Activated naive CD4-positive, alpha-beta T cell treated with anti-CD3 and anti-CD28 coated beads for 36 hours (primary cell): ENCODE results near the gene FNTB. TPM values are rescaled to one million over a fixed set of nuclear protein-coding genes. Genes with fewer than 3 reads are reported as not detected.

ENCODE experiments used
- CTCF ChIA-PET: fragments of 350-600 bp; sonication (Branson Sonifier 250); formaldehyde crosslinking; loops from one replicate; lab custom pipeline; 2021; ENCODE audit warnings: antibody characterized with exemption; lab: Charles Lee
- DNase-seq: peaks from one replicate; pipeline ENCODE4 v3.0.0-alpha.2; 2020
- H3K27ac Mint-ChIP-seq: one replicate; pipeline ENCODE4 v1.8.0; 2021; ENCODE audit warnings: mild to moderate bottlenecking, mixed read lengths
- H3K27me3 Mint-ChIP-seq: one replicate; pipeline ENCODE4 v1.8.0; 2021; ENCODE audit warnings: low read depth, mixed read lengths
- H3K36me3 Mint-ChIP-seq: one replicate; pipeline ENCODE4 v1.8.0; 2021; ENCODE audit warnings: low read depth, mixed read lengths
- H3K4me1 Mint-ChIP-seq: one replicate; pipeline ENCODE4 v1.8.0; 2021; ENCODE audit warnings: low read depth, mixed read lengths
- H3K4me3 Mint-ChIP-seq: one replicate; pipeline ENCODE4 v1.8.0; 2021; ENCODE audit warnings: mild to moderate bottlenecking, moderate library complexity, mixed read lengths
- H3K9me3 Mint-ChIP-seq: one replicate; pipeline ENCODE4 v1.8.0; 2021; ENCODE audit warnings: mixed read lengths
- intact Hi-C: fragments of 100-400 bp; cut with micrococcal nuclease; formaldehyde crosslinking; loops from one replicate; pipeline ENCODE4 v1.15.1; 2023
- microRNA-seq: library from miRNA; unstranded; fragments of <30 nt; microRNA quantifications from one replicate; pipeline ENCODE4 v1.2.0, GENCODE V29; 2022; ENCODE audit warnings: borderline microRNAs expressed, borderline replicate concordance
- total RNA-seq, 2 experiments: library from RNA; stranded (reverse); gene quantifications; one replicate each; pipeline ENCODE4 v1.2.3, GENCODE V29; 2021

The FNTB gene
- total RNA-seq, 2 experiments from 2014 or later, result 7.9 to 10.0 TPM

DNA sequence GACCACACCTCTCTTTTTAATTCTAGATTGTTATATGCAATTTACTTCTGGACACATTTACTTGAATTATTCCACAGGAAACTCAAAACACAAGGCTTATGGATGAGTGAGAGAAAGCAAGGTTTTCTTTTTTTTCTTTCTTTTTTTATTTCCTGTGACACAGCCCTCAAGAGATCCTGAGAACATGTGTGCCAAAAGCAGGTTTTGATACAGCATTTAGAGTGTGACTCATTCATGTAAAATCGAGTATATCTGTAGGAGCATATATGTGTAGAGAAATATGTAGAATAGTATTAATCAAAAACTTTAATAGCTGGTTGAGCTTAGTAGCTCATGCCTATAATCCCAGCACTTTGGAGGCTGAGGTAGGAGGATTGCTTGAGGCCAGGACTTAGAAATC lies 120.0 kb downstream of the FNTB start:
- H3K4me3 Mint-ChIP-seq, result no peak overlapping the region
- H3K27me3 Mint-ChIP-seq, result no peaks in the 10 kb centered on the region
- no peak overlapping the region for H3K27ac Mint-ChIP-seq
- H3K36me3 Mint-ChIP-seq, result peaks cover 3% of the 10 kb centered on the region
- intact Hi-C loops, result loop anchor here (10.0 kb wide), 1 partner anchor 1462 kb away; the partner anchor contains the start of gene WDR89
- CTCF ChIA-PET, result no interaction called here
- H3K4me1 Mint-ChIP-seq, result peaks cover 4% of the 10 kb centered on the region
- DNase-seq, result no peak
- H3K9me3 Mint-ChIP-seq, result no peaks in the 10 kb centered on the region

DNA sequence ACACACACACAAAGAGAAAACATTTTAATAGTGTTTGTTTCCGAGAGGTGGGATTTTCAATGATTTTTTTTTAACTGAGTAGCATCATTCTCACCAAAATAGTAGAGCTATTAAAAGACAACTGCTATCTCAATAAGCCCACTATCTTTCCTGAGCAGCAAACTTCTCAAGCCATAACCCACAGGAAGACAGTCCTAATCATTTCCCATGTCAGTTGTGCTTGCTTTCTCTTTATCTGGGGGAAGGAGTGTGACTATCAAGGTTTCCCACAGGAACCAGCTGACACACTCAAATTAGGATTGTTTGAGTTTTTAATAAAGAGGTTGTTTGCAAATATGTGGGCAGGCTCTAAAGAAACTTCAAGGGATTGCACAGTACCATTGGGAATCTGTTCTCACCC lies 120.5 kb downstream of the FNTB start:
- DNase-seq, result no peak
- no peak overlapping the region for H3K27ac Mint-ChIP-seq
- H3K9me3 Mint-ChIP-seq, result no peaks in the 10 kb centered on the region
- H3K4me3 Mint-ChIP-seq, result no peak overlapping the region
- CTCF ChIA-PET, result no interaction called here
- peaks cover 4% of the 10 kb centered on the region for H3K4me1 Mint-ChIP-seq
- no peaks in the 10 kb centered on the region for H3K27me3 Mint-ChIP-seq
- H3K36me3 Mint-ChIP-seq, result peaks cover 2% of the 10 kb centered on the region
- intact Hi-C loops, result loop anchor here (10.0 kb wide), 1 partner anchor 1462 kb away; the partner anchor contains the start of gene WDR89

DNA sequence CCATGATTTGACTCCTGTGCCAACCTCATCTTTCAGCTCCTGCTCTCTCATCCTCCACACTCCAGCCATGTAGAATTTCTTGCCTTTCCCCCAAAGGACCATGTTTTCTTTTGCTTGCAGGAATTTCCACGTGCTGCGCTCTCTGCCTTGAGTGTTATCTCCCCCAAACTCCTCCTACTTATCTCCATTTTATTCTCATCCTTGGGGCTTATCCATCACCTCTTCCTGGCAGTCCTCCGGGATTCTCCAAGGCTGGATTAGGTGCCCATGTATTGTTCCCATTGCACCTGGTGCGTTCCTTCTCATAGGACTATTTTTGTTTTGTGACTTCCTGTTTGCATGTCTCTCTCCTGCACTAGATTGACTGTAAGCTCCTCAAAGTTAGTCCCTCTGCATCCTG lies 122.7 kb downstream of the FNTB start:
- intact Hi-C loops, result loop anchor here (10.0 kb wide), 1 partner anchor 1465 kb away; the partner anchor contains the start of gene WDR89
- Mint-ChIP-seq H3K9me3 (no peaks in the 10 kb centered on the region), H3K27ac (no peak overlapping the region), H3K4me3 (no peak overlapping the region), H3K36me3 (no peaks in the 10 kb centered on the region), H3K27me3 (no peaks in the 10 kb centered on the region), H3K4me1 (no peaks in the 10 kb centered on the region)
- no peak for DNase-seq
- CTCF ChIA-PET, result no interaction called here

DNA sequence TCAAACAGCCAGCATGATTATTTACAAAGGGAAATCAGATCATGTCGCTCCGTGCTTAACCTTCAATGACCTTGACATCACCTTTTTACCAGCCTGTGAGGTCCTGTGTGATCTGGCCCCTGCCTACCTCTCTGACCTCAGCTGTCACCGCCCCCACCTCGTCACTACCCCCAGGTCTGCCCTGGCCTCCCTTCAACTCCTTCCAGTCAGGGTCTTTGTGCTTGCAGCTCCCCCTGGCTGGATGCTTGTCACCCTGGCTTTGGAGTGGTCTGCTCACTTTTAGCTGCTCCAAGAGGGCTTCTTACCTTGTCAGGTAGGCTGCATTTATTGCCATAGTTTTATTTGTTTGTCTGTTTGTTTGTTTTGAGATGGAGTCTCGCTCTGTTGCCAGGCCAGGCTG lies 123.8 kb downstream of the FNTB start:
- Mint-ChIP-seq H3K27ac (no peak overlapping the region), H3K9me3 (no peaks in the 10 kb centered on the region), H3K27me3 (no peaks in the 10 kb centered on the region)

More for the DNA sequence above, 123.8 kb downstream of the FNTB start:
- Mint-ChIP-seq H3K4me3 (no peak overlapping the region), H3K36me3 (no peaks in the 10 kb centered on the region), H3K4me1 (no peaks in the 10 kb centered on the region)
- CTCF ChIA-PET, result no interaction called here
- DNase-seq, result no peak
- intact Hi-C loops, result no loop called here

Small RNAs within 50 kb of the gene (microRNA-seq; reads per million reads assigned to microRNA genes)
- gene MIR4706, result 3.8 reads per million

Other genes with a start within 250 kb of the FNTB start
- under 1 TPM; 0.42 to 0.55 TPM for gene SPTB, start 107.0 kb upstream of the FNTB start, total RNA-seq
- 10 to 100 TPM; 49.6 to 59.7 TPM for gene CHURC1, start 72.4 kb upstream of the FNTB start, total RNA-seq
- not detected for gene GPX2, start 44.1 kb upstream of the FNTB start, total RNA-seq
- gene RAB15, start 14.6 kb upstream of the FNTB start, total RNA-seq, result 1 to 10 TPM; 2.4 TPM
- 10 to 100 TPM; 67.9 to 75.1 TPM for gene MAX, start 115.6 kb downstream of the FNTB start, total RNA-seq